Fibroblast of peridontal ligament (primary cell): ENCODE measurements around the gene TBC1D3E.
"Not testable (repeated sequence)": the region's sequence is repeated elsewhere in the genome, so short reads cannot be mapped to it uniquely, and the experiment has no call there.

ENCODE experiments used
- DNase-seq: peaks from one replicate; pipeline ENCODE4 v3.0.0-alpha.2; 2010; ENCODE audit errors: extremely low read depth

The TBC1D3E gene

GRCh38 chr17:38127651-38128050 is at the start of gene TBC1D3E:
Gene TBC1D3E, plus strand, starts transcription at chr17:38127951. Its CDS starts 1,545 bp downstream, at chr17:38129496.
- DNase-seq, result not testable (repeated sequence)

DNA sequence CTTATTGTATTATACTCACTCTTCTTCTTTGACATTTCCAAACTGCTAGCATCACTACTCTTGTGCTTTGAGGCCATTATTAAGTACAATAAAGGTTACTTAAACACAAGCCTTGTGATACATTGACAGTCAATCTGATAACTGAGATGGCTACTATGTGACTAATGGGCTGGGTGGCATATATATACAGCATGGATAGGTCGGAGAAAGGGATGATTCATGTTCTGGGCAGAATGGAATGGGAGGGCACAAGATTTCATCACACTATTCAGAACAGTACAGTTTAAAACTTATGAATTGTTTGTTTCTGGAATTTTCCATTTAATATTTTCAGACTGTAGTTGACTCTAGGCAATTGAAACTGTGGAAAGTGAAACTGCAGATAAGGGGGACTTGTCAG is 40.4 kb upstream of the TBC1D3E start:
- DNase-seq, result not testable (repeated sequence)

GRCh38 chr17:38088120-38088519 is 39.6 kb upstream of the TBC1D3E start:
- DNase-seq, result not testable (repeated sequence)

- not testable (repeated sequence) for DNase-seq
Observed at GRCh38 chr17:38094059-38094694, 33.6 kb upstream of the TBC1D3E start.

DNA sequence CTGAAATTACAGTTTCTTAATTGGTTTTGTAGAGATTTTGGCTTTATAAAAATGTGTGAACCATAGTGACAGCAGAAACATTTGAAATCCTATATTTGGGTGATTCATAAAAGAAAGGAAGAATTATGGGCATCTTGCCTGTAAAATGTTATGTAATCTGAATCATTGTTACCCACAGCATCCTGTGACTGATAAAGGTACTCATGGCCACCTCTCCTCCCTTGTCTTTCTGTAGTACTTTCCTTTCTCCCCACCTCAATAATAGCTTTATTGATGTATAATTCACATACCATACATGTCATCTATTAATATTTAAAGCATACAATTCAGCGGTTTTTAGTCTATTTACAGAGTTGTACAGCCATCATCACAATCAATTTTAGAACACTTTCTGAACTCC is 28.5 kb upstream of the TBC1D3E start:
- not testable (repeated sequence) for DNase-seq

DNA sequence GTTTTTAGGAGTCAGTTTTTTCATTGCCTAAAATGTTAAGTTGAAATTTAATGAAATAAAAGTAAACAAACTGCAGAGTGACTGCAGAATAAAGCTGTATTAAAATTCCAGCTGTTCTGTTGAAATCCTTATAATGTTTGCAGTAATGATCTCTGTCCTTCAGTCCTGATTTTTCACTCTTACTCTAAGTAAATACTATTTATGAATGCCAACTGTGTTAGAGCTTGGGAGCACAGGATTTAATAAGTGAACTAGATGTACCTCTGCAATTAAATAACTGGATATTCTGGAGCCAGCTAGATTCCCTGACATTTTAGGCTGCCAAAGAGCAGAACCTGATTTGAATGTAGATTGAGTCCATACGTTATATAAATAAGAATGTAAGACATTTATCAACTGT is 7.9 kb upstream of the TBC1D3E start:
- DNase-seq, result not testable (repeated sequence)

DNA sequence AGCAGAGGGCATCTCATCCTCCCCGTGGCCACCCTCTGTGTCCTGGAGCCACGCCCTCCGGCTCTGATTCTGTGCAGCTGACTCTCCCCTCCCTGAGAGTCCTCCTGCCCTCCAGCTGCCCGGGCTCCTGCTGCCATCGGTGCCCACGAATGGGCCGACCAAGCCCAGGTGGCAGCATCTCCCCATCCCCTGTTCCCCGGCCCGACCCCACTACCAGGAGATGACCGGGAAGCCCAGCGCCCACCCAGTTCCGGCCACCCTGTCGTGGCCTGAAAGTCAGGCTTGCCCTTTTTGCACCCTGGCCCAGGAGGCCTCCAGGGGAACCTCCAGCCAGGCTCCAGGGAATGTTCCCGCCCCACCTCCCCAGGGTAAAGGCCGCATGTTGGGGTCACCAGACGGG is 7.1 kb downstream of the TBC1D3E start:
- DNase-seq, result not testable (repeated sequence)
